Neuronal stem cell (in vitro differentiated cells): ENCODE data around the gene FAM32A.
A peak's percentile ranks its signal among the peaks of the same experiment; 100 is the strongest.

Experiments used
- DNase-seq: peaks from one replicate; pipeline ENCODE4 v3.0.0-alpha.2; 2013; ENCODE audit warnings: low spot score
- H2AFZ ChIP-seq: one replicate; pipeline ENCODE4 v1.6.1; 2013; ENCODE audit warnings: mild to moderate bottlenecking, low read length, inconsistent platforms
- H2AK5ac ChIP-seq: 2 replicates; pipeline ENCODE4 v1.6.1; 2013; ENCODE audit warnings: low read depth, mild to moderate bottlenecking, inconsistent platforms, low read length, moderate library complexity, mixed read lengths
- H2BK120ac ChIP-seq: 2 replicates; pipeline ENCODE4 v1.6.1; 2013; ENCODE audit warnings: low read depth, mild to moderate bottlenecking, inconsistent platforms, low read length, moderate library complexity, mixed read lengths
- H2BK12ac ChIP-seq: one replicate; pipeline ENCODE4 v1.6.1; 2013; ENCODE audit warnings: low read length, inconsistent platforms
- H2BK15ac ChIP-seq: 2 replicates; pipeline ENCODE4 v1.6.1; 2013; ENCODE audit warnings: mild to moderate bottlenecking, low read length, inconsistent platforms, mixed read lengths
- H2BK5ac ChIP-seq: one replicate; pipeline ENCODE4 v1.6.1; 2013; ENCODE audit warnings: inconsistent platforms, mild to moderate bottlenecking, low read length, moderate library complexity
- H3K14ac ChIP-seq: one replicate; pipeline ENCODE4 v1.6.1; 2013; ENCODE audit warnings: low read length, inconsistent platforms
- H3K18ac ChIP-seq: 2 replicates; pipeline ENCODE4 v1.6.1; 2013; ENCODE audit warnings: low read length, inconsistent platforms
- H3K23ac ChIP-seq: 2 replicates; pipeline ENCODE4 v1.6.1; 2013; ENCODE audit warnings: low read depth, mild to moderate bottlenecking, mixed read lengths, low read length, inconsistent platforms; ENCODE audit not compliant: poor library complexity
- H3K27ac ChIP-seq: replicated peaks from 3 replicates; pipeline ENCODE4 v1.5.1; 2013; ENCODE audit warnings: low read length, inconsistent platforms
- H3K27me3 ChIP-seq, 3 experiments: 2 replicates each; pipeline ENCODE4 v1.6.1; 2013; ENCODE audit warnings: low read length in 3 of 3, mild to moderate bottlenecking in 2 of 3, inconsistent platforms in 1 of 3, low read depth in 1 of 3, mixed read lengths in 1 of 3, moderate library complexity in 1 of 3; ENCODE audit not compliant: control insufficient read depth in 3 of 3, insufficient read depth in 3 of 3
- H3K36me3 ChIP-seq, 2 donors: replicated peaks in 1 of 2; 2 replicates each; pipeline ENCODE4 v1.6.1; 2013; ENCODE audit warnings: low read length in 2 of 2; ENCODE audit not compliant: control insufficient read depth in 2 of 2, insufficient read depth in 2 of 2
- H3K4ac ChIP-seq: 2 replicates; pipeline ENCODE4 v1.6.1; 2013; ENCODE audit warnings: inconsistent platforms, mild to moderate bottlenecking, low read length, moderate library complexity
- H3K4me1 ChIP-seq, 2 donors: 1 replicate in 1 of 2; 2 replicates in 1 of 2; pipeline ENCODE4 v1.6.1; 2013; ENCODE audit warnings: low read length in 2 of 2, low read depth in 1 of 2; ENCODE audit not compliant: control insufficient read depth in 2 of 2, insufficient read depth in 1 of 2
- H3K4me2 ChIP-seq: one replicate; pipeline ENCODE4 v1.6.1; 2013; ENCODE audit warnings: mild to moderate bottlenecking, low read length, inconsistent platforms; ENCODE audit not compliant: insufficient read depth, poor library complexity, severe bottlenecking
- H3K4me3 ChIP-seq, 2 donors: 2 replicates each; pipeline ENCODE4 v1.5.1; 2013; ENCODE audit warnings: low read length in 2 of 2, mild to moderate bottlenecking in 2 of 2, inconsistent platforms in 1 of 2, moderate library complexity in 1 of 2
- H3K79me1 ChIP-seq: one replicate; pipeline ENCODE4 v1.6.1; 2013; ENCODE audit warnings: low read depth, mild to moderate bottlenecking, inconsistent platforms, low read length, moderate library complexity
- H3K9ac ChIP-seq: one replicate; pipeline ENCODE4 v1.6.1; 2013; ENCODE audit warnings: mild to moderate bottlenecking, low read depth, low read length, inconsistent platforms; ENCODE audit not compliant: poor library complexity
- H3K9me3 ChIP-seq, 2 donors: replicated peaks in 1 of 2; 2 replicates each; pipeline versions ENCODE3 to v1.6.1; 2013; ENCODE audit warnings: low read length in 2 of 2, mild to moderate bottlenecking in 2 of 2, inconsistent platforms in 1 of 2, low read depth in 1 of 2, mixed read lengths in 1 of 2, moderate library complexity in 1 of 2; ENCODE audit not compliant: control insufficient read depth in 2 of 2, insufficient read depth in 1 of 2
- H4K8ac ChIP-seq: one replicate; pipeline ENCODE4 v1.6.1; 2013; ENCODE audit warnings: low read depth, mild to moderate bottlenecking, inconsistent platforms, low read length, moderate library complexity
- H4K91ac ChIP-seq: one replicate; pipeline ENCODE4 v1.6.1; 2013; ENCODE audit warnings: low read length, low read depth, mild to moderate bottlenecking, inconsistent platforms; ENCODE audit not compliant: poor library complexity
- WGBS, 2 donors: extraction: QIAGEN DNeasy Blood & Tissue Kit; methylation state at CpG; one replicate each; pipeline ENCODE4 v1.1.7; 2013; ENCODE audit warnings: missing lambda C conversion rate in 2 of 2, mixed read lengths in 1 of 2; ENCODE audit not compliant: insufficient read length in 2 of 2, insufficient replicate concordance in 1 of 2; ENCODE audit errors: extremely low coverage in 2 of 2; 5-methylcytosine and 5-hydroxymethylcytosine counted together

The FAM32A gene

GRCh38 chr19:16166417-16166816, 18.8 kb upstream of the FAM32A start:
- Histone ChIP-seq H3K79me1 (no peaks in the 10 kb centered on the region), H3K23ac (no peak overlapping the region), H3K9ac (no peak overlapping the region), H4K91ac (no peak overlapping the region), H3K4me1 (no peaks in the 10 kb centered on the region), H3K14ac (no peak overlapping the region), H3K9me3 (peaks cover 0 to 2% of the 10 kb centered on the region in 2 donors), H2BK15ac (no peak overlapping the region), H3K4me3 (no peak overlapping the region), H2BK12ac (no peak overlapping the region), H4K8ac (no peak overlapping the region), H2BK120ac (no peak overlapping the region), H2AK5ac (no peak overlapping the region), H3K4ac (no peak overlapping the region), H3K27ac (no peak overlapping the region), H2BK5ac (no peak overlapping the region), H3K18ac (no peak overlapping the region), H2AFZ (no peak overlapping the region), H3K36me3 (no peaks in the 10 kb centered on the region), H3K4me2 (no peak overlapping the region), H3K27me3 (no peaks in the 10 kb centered on the region)
- WGBS, 2 donors = no CpG with 5 or more reads among the region's 1 CpG
- no peak for DNase-seq

GRCh38 chr19:16167055-16167454, 18.2 kb upstream of the FAM32A start:
- no peak overlapping the region for H4K8ac ChIP-seq
- no peaks in the 10 kb centered on the region for H3K36me3 ChIP-seq
- no peak for DNase-seq
- WGBS, 2 donors = no CpG with 5 or more reads among the region's 5 CpGs
- H2BK5ac ChIP-seq = no peak overlapping the region
- H3K27ac ChIP-seq = no peak overlapping the region
- H2BK12ac ChIP-seq = no peak overlapping the region
- no peak overlapping the region for H3K18ac ChIP-seq
- H3K4me2 ChIP-seq = no peak overlapping the region
- no peak overlapping the region for H2AFZ ChIP-seq
- H3K27me3 ChIP-seq = no peaks in the 10 kb centered on the region
- no peak overlapping the region for H3K14ac ChIP-seq
- H4K91ac ChIP-seq = no peak overlapping the region
- peaks cover 0 to 2% of the 10 kb centered on the region in 2 donors for H3K9me3 ChIP-seq
- no peaks in the 10 kb centered on the region for H3K4me1 ChIP-seq
- no peak overlapping the region for H2AK5ac ChIP-seq
- no peak overlapping the region for H3K23ac ChIP-seq
- no peaks in the 10 kb centered on the region for H3K79me1 ChIP-seq
- H3K4me3 ChIP-seq = no peak overlapping the region
- no peak overlapping the region for H2BK15ac ChIP-seq
- no peak overlapping the region for H2BK120ac ChIP-seq
- no peak overlapping the region for H3K4ac ChIP-seq
- H3K9ac ChIP-seq = no peak overlapping the region

GRCh38 chr19:16168465-16169081, 16.6 kb upstream of the FAM32A start:
- H3K27ac ChIP-seq = no peak overlapping the region
- no peaks in the 10 kb centered on the region for H3K4me1 ChIP-seq
- H3K18ac ChIP-seq = no peak overlapping the region
- H2BK120ac ChIP-seq = no peak overlapping the region
- DNase-seq = no peak
- WGBS, 2 donors = no CpG with 5 or more reads among the region's 2 CpGs
- H2BK15ac ChIP-seq = no peak overlapping the region
- no peaks in the 10 kb centered on the region for H3K79me1 ChIP-seq
- peak overlapping the region; percentile 7 for H2AFZ ChIP-seq
- H3K36me3 ChIP-seq = no peaks in the 10 kb centered on the region
- no peak overlapping the region for H2AK5ac ChIP-seq
- H3K23ac ChIP-seq = no peak overlapping the region
- no peak overlapping the region for H4K91ac ChIP-seq
- H3K27me3 ChIP-seq = no peaks in the 10 kb centered on the region
- no peak overlapping the region for H2BK12ac ChIP-seq
- H2BK5ac ChIP-seq = no peak overlapping the region
- H3K4me3 ChIP-seq = no peak overlapping the region
- H4K8ac ChIP-seq = no peak overlapping the region
- no peak overlapping the region for H3K14ac ChIP-seq
- peaks cover 0 to 2% of the 10 kb centered on the region in 2 donors for H3K9me3 ChIP-seq
- no peak overlapping the region for H3K4ac ChIP-seq
- no peak overlapping the region for H3K9ac ChIP-seq
- no peak overlapping the region for H3K4me2 ChIP-seq

GRCh38 chr19:16170134-16170533, 15.1 kb upstream of the FAM32A start:
- H3K9ac ChIP-seq = no peak overlapping the region
- no peak overlapping the region for H3K18ac ChIP-seq
- no peak overlapping the region for H2AFZ ChIP-seq
- H4K91ac ChIP-seq = no peak overlapping the region
- WGBS, 2 donors = no CpG with 5 or more reads among the region's 1 CpG
- no peak overlapping the region for H4K8ac ChIP-seq
- H3K14ac ChIP-seq = no peak overlapping the region
- no peaks in the 10 kb centered on the region for H3K4me1 ChIP-seq
- peaks cover 0 to 3% of the 10 kb centered on the region in 2 donors for H3K9me3 ChIP-seq
- H3K79me1 ChIP-seq = no peaks in the 10 kb centered on the region
- no peak overlapping the region for H2BK120ac ChIP-seq
- no peak for DNase-seq
- no peak overlapping the region for H3K4me3 ChIP-seq
- H3K27ac ChIP-seq = no peak overlapping the region
- no peak overlapping the region for H3K4me2 ChIP-seq
- no peak overlapping the region for H3K4ac ChIP-seq
- no peak overlapping the region for H2BK5ac ChIP-seq
- no peak overlapping the region for H2BK15ac ChIP-seq
- no peak overlapping the region for H3K23ac ChIP-seq
- H2BK12ac ChIP-seq = no peak overlapping the region
- no peaks in the 10 kb centered on the region for H3K27me3 ChIP-seq
- H3K36me3 ChIP-seq = no peaks in the 10 kb centered on the region
- H2AK5ac ChIP-seq = no peak overlapping the region
